C4-2B (cell line): ENCODE data around the gene ADGRA3.

Experiments
- ZFX ChIP-seq: fragments of 450-650 bp; IDR thresholded peaks from 2 replicates; pipeline ENCODE4 v1.6.1; 2017
- TF ChIP-seq, protein P1 (sequence below): fragments of 450-650 bp; conservative IDR thresholded peaks from 2 replicates; pipeline ENCODE4 v1.5.1; 2017; ENCODE audit warnings: mild to moderate bottlenecking

DNA sequence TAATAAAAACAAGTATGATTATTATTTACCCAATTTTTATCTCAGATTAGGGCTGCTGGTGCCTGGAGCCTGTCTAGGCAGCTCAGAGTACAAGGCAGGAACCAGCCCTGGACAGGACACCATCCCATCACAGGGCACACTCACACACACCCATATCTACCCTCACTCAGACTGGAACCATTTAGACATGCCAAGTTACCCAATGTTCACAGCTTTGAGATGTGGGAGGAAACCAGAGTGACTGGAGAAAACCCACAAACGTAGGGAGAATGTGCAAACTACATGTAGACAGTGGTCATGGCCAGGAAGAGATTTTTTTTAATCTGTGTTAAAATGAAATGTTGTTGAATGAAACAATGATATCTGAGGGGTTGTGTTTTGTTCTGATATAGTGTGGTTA is 35.7 kb upstream of the ADGRA3 start:
- TF ChIP-seq, protein P1, sequence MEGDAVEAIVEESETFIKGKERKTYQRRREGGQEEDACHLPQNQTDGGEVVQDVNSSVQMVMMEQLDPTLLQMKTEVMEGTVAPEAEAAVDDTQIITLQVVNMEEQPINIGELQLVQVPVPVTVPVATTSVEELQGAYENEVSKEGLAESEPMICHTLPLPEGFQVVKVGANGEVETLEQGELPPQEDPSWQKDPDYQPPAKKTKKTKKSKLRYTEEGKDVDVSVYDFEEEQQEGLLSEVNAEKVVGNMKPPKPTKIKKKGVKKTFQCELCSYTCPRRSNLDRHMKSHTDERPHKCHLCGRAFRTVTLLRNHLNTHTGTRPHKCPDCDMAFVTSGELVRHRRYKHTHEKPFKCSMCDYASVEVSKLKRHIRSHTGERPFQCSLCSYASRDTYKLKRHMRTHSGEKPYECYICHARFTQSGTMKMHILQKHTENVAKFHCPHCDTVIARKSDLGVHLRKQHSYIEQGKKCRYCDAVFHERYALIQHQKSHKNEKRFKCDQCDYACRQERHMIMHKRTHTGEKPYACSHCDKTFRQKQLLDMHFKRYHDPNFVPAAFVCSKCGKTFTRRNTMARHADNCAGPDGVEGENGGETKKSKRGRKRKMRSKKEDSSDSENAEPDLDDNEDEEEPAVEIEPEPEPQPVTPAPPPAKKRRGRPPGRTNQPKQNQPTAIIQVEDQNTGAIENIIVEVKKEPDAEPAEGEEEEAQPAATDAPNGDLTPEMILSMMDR, result no peak
- TF ChIP-seq ZFX, result no peak
